IMR-90 (cell line): Measurements from ENCODE around the gene MAPRE2.

Experiments
- CEBPB ChIP-seq: IDR thresholded peaks from 2 replicates; pipeline ENCODE4 v1.6.1; 2012; ENCODE audit warnings: low read depth, low read length, improper control_type of control experiment
- MAZ ChIP-seq: IDR thresholded peaks from 2 replicates; pipeline ENCODE4 v1.6.1; 2012; ENCODE audit warnings: low read depth, mild to moderate bottlenecking, low read length, improper control_type of control experiment, moderate library complexity, borderline replicate concordance
- MXI1 ChIP-seq: IDR thresholded peaks from 2 replicates; pipeline ENCODE4 v1.6.1; 2012; ENCODE audit warnings: low read depth, mild to moderate bottlenecking, low read length, moderate library complexity, borderline replicate concordance
- POLR2A ChIP-seq: IDR thresholded peaks from 2 replicates; pipeline ENCODE4 v1.6.1; 2012; ENCODE audit warnings: mild to moderate bottlenecking, low read depth, low read length
- RCOR1 ChIP-seq: IDR thresholded peaks from 2 replicates; pipeline ENCODE4 v1.6.1; 2012; ENCODE audit warnings: mild to moderate bottlenecking, low read length, improper control_type of control experiment; ENCODE audit not compliant: insufficient replicate concordance
- TF ChIP-seq, protein P1 (sequence below): conservative IDR thresholded peaks from 2 replicates; pipeline ENCODE4 v1.5.1; 2012; ENCODE audit warnings: mild to moderate bottlenecking, low read depth, low read length, improper control_type of control experiment

GRCh38 chr18:35076135-35076924 is 35.1 kb downstream of the MAPRE2 start:
- TF ChIP-seq RCOR1: no peak
- TF ChIP-seq, protein P1, sequence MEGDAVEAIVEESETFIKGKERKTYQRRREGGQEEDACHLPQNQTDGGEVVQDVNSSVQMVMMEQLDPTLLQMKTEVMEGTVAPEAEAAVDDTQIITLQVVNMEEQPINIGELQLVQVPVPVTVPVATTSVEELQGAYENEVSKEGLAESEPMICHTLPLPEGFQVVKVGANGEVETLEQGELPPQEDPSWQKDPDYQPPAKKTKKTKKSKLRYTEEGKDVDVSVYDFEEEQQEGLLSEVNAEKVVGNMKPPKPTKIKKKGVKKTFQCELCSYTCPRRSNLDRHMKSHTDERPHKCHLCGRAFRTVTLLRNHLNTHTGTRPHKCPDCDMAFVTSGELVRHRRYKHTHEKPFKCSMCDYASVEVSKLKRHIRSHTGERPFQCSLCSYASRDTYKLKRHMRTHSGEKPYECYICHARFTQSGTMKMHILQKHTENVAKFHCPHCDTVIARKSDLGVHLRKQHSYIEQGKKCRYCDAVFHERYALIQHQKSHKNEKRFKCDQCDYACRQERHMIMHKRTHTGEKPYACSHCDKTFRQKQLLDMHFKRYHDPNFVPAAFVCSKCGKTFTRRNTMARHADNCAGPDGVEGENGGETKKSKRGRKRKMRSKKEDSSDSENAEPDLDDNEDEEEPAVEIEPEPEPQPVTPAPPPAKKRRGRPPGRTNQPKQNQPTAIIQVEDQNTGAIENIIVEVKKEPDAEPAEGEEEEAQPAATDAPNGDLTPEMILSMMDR: no peak
- TF ChIP-seq MXI1: no peak
- no peak for TF ChIP-seq POLR2A
- no peak for TF ChIP-seq MAZ
- no peak for TF ChIP-seq CEBPB
